Measurements from ENCODE around the gene ACBD3. TPM values are rescaled to one million over a fixed set of nuclear protein-coding genes. Genes with fewer than 3 reads are reported as not detected.
A peak's percentile ranks its signal among the peaks of the same experiment; 100 is the strongest.

Gene ACBD3
- total RNA-seq, 1 donor from 2014 or later: 46.7 TPM

DNA sequence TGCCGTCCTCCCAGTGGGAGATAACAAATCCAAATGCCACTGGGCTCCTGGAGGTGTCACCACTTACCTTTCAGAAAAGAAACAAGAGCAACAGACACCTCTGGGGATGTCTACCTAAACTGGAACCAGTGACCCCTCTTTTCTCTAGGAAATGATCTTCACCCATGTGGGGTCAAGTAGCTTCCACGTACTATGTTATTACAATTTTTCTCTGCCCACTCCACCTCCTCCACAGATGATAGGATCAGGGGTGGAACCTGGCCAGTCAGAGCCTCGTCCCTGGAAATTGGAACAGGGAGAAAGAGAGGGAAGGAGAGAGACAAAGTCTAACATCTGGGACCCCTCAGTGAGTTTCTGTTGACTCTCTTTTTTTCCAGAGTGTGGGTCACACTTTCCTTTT lies 73.9 kb downstream of the ACBD3 start:
- DNase-seq (ENCODE audit: low spot score): no peak

DNA sequence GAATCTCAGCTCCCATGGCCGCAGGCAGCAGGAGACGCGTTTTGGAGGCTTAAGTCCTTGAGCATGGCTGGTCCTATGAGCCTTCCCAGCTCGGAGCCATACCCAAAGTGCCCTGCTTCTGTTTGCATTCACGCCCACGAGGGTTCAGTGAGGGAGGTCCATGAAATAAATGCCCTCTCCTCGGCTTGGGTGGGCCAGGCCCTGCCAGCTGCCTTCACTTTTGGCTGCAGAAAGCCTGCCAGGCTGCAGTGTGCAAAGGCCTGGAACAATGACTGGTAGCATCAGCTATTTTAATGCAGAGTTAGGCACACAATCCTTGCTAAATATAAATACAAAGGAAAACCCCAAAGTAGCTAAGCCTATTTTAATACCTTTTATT lies 74.7 kb downstream of the ACBD3 start:
- DNase-seq (ENCODE audit: low spot score): no peak

DNA sequence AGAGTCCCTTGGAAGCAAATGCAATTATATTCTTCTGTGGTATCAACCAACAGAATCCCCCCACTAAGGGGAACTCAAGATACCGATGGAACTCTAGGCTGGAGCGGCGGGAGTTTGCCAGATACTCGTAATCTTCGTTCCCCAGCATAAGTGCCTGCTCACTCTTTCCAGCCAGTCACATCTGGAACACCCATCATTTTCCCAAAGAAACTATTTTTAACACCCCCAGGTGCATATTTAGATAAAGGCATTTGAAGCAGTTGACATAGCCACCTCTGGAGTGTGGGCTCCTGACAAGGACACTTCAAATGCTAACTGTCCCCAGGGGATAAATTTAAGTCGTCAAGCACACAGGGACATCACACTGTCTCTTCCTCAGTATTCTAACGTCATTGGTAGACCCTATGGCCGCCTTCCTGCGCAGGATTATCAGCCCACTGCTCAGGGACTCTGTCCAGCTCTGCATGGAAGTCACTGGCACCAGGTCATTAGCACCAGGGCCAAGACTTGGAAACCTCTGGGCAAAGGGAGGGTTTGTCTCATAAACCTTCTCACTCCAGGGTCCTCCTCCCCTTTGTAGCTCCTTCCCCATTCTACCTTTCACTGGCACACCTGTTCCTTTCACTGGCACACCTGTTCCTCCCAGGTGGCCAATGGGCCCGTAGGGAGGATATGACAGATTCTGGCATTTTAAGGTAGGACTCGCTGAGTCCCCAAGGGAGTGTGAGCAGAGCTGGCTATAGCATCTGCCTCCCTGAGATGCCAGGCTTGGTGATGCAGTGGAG lies 75.3 kb downstream of the ACBD3 start:
- no peak for DNase-seq (ENCODE audit: low spot score)

DNA sequence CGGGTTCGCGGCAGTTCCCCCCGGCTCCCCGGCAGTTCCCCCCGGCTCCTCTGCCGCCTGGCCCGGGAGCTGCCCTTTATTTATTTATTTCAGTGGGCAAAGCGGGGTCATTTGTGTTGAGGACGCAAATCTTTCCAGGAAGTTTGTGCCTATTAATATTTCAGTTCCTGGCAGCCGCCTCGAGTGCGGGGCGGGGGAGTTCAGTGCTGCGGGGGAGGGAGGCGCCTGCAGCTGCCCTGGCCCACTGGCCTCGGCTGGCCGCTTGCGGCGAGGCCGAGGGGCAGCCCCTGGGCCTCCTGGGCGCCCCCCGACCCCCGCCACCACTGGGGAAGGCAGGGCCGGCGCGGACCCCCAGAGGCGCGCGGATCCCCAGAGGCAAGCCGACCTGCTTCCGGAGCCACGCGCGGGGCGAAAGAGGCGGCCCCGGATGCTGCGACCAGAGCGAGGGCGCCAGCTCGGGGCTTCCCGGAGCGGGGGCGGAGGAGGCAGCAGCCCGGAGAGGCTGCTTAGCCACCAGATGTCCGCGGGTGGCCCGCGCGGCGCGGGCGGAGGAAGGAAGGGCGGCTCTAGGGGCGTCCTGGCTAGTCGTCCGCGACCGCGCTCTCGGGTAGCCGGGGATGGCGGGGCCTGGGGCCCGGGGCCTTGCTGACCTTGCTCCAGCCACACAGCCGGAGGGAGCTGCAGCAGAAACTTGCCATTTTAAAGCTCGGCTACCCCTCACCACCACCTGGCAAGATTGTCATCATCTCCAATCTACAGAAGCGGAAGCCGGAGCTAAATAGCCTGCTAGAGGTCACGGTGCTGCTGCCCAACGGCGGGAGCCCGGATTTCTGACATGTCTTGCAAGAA lies 76.1 kb downstream of the ACBD3 start:
- DNase-seq (ENCODE audit: low spot score): no peak

DNA sequence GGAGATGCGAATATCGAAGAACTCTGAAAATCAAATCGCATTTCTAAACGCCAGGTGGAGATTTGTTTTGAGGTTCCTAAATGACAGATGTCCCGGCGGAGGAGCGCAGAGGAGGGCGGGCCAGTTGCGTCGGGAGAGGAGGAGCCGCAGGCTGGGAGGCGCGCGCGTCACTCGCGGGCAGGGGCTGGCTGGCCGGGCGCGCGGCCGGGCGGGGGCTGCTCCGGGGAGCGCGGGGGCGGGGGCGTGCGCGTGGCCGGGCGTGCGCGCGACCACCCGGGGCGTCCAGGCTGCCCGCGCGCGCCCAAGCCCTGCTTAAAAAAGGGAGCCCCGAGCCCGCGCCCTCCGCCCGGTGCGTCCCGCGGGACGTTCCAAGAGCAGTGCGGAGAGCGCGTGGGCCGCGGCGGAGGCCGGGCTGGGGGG lies 76.7 kb downstream of the ACBD3 start:
- DNase-seq (ENCODE audit: low spot score): peak; percentile 95

DNA sequence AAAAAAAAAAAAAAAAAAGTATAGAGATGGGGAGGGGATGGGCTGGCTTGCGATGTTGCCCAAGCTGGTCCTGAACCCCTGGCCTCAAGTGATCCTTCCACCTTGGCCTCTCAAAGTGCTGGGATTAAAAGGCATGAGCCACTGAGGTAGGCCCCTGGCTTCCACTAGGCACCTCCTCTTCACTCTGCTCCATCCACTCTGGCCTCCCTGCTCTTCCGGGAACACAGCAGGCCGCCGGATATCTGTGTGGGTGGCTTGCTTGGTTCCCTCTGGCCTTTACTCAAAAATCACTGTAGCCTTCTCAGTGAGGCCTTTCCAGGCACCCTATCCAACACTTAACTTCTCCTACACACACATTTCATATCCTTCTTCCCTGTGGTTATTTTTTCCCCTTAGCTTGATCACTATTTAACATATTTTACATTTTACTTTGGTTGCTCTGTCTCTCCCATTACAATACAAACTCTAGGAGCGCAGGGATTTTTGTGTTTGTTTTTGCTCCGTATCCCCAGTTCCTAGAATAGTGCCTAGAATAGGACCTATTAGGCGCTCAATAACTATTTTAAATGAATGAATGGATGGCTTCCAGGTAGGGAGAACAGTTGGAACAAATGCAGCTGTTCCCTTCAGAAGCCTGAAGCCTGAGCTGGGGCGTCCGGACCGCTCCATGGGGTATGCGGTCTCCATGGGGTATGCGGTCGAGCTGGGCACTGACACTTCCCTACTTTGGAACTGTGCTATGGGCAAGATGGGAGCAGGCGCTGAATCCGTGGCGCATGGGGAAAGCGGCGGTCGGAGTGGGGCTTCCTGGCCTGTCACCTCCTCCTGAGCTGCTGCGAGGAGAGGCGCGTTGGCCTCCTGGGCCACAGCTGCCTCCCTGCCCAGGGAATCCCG lies 77.4 kb downstream of the ACBD3 start:
- DNase-seq (ENCODE audit: low spot score): no peak

DNA sequence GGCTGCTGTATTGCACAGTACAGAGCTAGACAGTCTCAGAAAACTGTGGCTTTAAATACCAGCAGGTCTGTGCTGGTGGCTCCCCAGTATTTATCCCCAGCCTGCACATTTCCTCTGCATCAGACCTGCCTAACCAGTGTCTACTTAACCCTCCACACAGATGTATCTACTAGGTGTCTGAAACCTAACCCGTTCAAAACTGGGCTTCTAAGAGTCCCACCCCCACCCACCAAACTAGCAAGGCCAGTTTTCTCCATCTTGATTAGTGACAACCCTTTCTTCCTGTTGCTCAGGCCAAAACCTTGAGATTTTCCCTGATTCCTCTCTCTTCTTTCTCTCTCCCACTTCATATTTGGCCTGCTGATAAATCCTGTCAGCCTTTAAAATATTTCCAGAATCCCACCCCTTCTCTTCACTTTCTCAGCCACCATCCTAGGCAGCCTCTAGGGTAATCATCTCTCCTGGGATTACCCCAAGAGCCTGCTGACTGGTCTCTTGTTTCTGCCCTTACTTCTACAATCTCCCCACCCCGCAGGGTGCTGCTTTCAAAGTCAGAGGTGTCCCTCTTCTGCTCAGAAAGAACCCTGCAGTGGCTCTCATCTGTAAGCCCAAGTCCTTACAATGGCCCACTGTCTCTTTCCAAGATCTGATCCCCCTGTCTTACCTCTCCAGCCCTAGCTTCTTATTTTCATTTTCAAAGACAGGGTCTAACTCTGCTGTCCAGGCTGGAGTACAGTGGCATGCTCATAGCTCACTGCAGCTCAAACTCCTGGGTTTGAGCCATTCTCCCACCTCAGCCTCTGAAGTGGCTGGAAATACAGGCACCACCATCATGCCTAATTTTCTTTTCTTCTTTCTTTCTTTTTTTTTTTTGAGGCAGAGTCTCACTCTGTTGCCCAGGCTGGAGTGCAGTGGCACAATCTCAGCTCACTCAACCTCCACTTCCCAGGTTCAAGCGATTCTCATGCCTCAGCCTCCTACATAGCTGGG lies 78.8 kb downstream of the ACBD3 start:
- no peak for DNase-seq (ENCODE audit: low spot score)

DNA sequence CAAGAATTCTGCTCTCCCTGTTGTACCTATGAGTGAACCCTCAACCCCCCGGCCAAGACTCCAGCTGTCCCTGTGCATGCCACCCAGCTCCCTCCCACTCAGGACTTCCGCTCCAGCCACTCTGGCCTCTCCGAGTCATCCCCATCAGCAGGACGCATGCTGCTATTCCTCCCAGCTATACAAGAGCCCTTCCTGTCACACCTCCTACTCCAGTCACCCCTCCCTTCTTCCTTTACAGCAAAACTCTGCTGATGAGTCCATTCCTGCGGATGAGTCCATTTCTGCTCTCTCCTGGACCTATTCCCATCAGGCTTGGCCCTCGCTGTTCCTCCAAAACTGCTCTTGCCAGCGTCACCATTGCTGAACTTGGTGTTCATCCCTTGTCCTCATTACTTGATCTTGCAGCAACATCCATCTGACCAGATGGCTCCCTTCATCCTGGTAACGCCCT lies 81.8 kb downstream of the ACBD3 start:
- no peak for DNase-seq (ENCODE audit: low spot score)

DNA sequence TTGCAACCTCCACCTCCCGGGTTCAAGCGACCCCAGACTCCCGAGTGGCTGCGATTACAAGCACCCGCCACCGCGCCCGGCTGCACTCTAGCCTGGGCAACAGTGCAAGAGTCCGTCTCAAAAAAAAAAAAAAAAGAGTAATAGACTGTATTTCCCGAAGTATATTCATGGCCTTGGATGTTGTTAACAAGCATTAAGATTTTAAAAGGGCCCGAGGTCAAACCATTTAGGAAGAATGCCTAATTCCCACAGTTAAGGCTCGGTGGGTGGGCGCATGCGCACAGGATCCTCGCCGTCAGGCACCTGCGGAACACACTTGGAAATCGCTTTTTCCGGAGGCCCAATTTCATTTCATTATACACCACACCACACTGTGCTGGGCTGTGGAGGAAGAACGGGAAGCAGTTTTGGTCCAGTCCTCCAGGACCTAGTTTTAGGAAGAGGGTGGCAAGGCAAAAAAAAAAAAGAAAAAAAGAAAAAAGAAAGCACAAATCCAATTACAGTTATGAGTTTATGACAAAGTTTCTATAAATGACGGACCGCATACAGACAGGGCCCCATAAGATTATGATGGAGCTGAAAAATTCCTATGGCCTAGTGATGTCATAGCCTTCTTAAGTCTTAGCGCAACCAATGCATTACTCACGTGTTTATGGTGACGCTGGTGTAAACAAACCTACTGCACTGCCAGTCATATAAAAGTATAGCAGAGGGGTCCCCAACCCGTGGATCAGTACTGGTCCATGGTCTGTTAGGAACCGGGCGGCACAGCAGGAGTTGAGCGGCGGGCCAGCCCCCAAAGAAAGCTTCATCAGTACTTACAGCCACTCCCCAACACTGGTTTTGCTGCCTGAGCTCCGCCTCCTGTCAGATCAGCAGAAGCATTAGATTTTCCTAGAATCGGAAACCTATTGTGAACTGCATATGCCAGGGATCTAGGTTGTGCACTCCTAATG lies 85.8 kb downstream of the ACBD3 start:
- DNase-seq (ENCODE audit: low spot score): no peak

DNA sequence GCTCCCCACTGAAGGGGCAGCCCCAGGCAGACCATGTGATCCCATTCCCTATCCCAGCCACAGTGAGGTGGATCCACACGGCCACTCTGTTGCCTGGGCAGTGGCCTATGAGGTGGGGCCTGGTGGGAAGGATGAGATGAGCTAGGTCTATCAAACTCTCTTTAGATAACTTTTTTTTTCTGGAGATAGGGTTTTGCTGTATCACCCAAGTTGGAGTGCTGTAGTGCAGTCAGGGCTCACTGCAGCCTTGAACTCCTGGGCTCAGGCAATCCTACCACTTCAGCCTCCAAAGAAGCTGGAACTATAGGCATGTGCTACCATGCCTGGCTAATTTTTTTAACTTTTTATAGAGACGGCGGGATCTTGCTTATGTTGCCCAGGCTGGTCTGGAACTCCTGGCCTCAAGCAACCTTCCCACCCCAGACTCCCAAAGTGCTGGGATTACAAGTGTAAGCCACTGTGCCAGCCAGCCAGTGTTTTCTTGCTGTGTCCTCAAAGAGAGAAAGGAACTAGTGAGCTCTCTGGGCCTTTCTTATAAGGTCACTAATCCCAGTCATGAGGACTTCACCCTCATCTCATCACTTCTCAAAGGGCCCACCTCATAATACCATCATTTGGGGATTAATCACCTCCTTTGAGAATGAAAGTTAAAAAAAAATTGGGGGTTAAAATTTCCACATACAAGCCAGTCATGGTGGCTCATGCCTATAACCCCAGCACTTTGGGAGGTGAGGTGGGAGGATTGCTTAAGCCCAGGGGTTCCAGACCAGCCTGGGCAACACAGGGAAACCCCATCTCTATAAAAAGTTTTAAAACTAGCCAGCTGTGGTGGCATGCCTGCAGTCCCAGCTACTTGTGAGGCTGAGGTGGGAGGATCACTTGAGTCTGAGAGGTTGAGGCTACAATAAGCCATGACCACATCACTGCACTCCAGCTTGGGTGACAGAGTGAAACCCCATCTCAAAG lies 87.4 kb downstream of the ACBD3 start:
- no peak for DNase-seq (ENCODE audit: low spot score)

DNA sequence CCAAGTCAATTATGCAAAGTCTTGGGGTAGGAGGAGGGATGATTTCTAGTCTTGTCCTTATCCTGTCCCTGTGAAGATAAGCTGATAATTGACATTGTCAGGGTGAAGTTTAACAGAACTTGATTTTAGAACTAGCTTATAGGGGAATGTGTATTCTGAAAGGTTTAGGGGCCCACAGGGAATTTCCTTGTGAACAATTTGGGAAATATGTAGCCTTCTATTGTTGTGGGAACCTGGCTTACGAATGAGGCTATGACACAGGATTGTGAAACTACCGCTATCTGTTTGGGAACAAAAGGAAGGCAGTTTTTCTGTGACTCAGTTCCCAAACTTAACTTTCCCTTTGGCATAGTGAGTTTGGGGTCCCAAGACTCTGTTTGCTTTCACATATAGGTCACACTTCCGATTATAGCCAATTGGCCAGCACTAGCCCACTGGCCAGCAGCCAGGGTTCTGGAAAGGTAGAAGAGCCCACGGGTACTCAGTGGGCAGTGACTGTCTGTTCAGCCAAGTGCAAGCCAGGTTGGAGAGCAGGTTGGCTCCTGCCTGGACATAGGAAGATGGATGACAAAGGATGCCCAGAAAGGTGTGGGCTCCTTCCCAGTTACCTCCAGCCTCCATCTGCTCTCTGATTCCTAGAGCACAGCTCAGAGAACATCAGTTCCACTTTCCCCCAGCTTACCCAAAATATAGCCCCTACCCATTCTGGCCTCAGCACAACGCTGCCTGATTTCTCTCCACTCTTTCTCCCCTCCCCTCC lies 88.5 kb downstream of the ACBD3 start:
- no peak for DNase-seq (ENCODE audit: low spot score)

DNA sequence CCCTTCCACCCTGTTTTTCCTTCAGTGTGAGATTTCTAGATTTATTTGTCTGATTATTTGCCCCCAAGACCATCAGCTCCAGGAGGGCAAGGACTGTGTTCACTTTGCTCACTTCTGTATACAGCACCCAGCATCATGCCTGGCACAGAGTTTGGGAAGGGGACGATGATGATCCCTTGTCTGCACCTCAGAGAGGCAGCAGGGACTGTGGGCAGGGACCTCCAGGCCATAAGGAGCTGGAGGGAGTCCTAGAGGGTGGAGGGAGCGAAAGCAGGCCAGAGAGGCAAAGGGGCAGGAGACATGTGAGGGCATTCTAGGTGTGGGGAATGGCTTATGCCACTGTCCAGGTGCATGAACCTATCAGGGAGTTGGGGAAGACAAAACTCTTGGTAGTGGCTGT lies 91.3 kb downstream of the ACBD3 start:
- peak; percentile 65 for DNase-seq (ENCODE audit: low spot score)

Other genes starting within 250 kb of the ACBD3 start
- gene LEFTY2, start 245.5 kb downstream of the ACBD3 start, total RNA-seq: 2.2 TPM
- 20.1 TPM for gene SDE2, start 187.4 kb downstream of the ACBD3 start, total RNA-seq
- gene H3-3A, start 124.0 kb downstream of the ACBD3 start, total RNA-seq: 321 TPM
- gene MIXL1, start 36.9 kb upstream of the ACBD3 start, total RNA-seq: not detected
- gene LIN9, start 122.4 kb upstream of the ACBD3 start, total RNA-seq: 1.3 TPM
- 52.9 TPM for gene PARP1, start 221.4 kb upstream of the ACBD3 start, total RNA-seq